NCI-H2227 (cell line): ENCODE data around the gene TRMT2A.
"Not testable (repeated sequence)": the region's sequence is repeated elsewhere in the genome, so short reads cannot be mapped to it uniquely, and the experiment has no call there.

ENCODE experiments used
- DNase-seq: peaks from one replicate; lab custom pipeline; 2025; ENCODE audit not compliant: unreplicated experiment; lab: John Stamatoyannopoulos, UW

The TRMT2A gene

DNA sequence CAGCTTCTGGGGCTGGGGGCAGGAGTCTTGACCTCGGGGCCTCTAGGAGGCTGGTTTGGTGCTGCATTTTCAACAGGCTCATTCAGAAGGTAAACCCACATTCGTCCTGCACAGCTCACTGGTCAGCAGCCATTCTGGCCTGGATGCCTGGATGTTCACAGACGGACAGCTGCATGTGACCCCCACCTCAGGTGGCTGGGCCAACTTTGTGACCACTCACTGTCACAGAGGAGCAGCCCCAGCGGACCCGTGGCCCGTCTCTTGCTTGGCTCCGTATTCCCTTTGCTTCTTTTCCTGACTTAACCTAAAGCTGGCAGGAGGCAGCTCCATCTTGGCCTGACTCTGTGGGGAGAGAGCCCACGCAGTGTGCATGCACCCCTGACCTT is 28.8 kb downstream of the TRMT2A start:
- DNase-seq = no peak

DNA sequence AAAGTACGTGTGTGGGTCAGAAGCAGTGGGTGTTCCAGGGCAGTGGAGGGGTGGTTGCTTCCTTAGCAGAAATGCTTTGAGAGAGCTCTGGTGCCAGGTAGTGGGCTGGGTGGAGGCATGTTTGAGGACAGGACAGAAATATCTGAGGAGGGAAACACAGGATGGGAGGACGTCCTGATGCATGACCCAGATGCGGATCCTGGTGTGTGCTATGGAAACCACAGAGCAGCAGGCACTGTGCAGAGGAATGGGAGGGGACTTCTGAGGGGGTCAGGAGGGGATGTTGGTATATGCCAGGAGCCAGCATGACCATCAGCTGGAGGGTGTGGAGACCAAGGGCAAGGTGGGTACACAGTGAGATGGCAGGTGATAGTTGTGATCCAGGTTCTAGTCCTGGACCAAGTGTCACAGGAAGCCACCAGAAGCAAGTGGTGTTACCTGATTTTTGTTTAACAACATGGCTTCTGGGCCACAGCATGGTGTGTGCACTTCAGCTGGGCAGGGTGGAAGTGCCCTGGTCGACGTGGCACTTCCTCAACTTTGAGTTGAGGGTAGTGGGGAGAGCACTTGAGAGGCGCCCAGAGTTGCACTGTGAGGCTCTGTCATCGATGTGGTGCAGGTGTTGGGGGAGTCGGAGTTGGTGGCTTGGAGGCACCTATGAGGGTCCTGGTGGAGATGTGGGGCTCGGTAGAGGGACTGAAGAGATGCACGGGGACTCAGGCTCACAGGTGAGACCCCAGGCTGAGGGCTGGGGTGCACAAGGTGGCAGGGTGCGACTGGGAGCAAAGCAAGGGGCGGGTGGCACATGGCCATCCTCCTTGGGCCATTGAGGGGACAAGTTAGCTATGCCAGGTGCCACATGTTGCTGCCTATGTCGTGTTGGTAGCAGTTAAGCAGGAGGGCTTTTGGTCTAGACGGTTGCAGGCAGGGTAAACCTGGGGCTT is 29.4 kb downstream of the TRMT2A start:
- no peak for DNase-seq

DNA sequence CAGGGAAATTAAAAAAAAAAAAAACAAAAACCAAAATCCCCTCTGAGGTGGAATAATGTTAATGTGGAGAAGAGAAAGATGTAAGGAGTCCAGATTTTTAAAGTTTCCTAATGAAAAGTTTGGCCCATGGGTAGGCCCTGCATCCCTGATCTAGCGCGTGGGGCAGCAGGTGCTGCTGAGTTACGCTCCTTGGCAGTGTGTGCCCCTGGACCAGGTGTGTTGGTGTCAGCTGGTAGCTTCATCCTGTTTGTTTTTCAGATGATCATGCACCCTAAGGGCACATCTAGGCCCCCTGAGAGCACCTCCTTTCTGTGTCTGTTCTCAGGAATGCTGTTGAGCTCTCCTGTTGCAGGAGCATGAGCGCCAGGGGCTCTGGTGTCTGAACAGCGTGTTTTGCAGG is 30.3 kb downstream of the TRMT2A start:
- DNase-seq = no peak

- DNase-seq = no peak
These were observed 30.9 kb downstream of the TRMT2A start for GRCh38 chr22:20086101-20086599.

DNA sequence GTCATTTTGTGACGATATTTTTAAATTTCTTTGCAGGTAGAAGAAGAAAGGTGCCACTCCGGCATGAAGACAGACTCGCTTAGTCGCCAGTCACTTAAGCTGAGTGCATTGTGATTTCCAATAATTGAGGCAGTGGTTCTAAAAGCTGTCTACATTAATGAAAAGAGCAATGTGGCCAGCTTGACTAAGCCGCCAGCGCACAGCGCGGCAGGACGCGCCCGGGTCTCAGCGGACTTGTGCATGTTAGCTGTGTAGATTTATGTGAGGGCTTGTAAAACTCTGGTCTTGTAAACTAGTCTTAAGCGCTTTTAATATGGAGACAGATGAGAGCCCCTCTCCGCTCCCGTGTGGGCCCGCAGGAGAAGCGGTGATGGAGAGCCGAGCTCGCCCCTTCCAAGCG is 31.4 kb downstream of the TRMT2A start:
- DNase-seq = no peak

GRCh38 chr22:20084547-20085413 is 32.2 kb downstream of the TRMT2A start:
- DNase-seq = peak; percentile 13

GRCh38 chr22:20083891-20084546 is 33.0 kb downstream of the TRMT2A start:
- no peak for DNase-seq

GRCh38 chr22:20083157-20083890 is 33.7 kb downstream of the TRMT2A start:
- no peak for DNase-seq

DNA sequence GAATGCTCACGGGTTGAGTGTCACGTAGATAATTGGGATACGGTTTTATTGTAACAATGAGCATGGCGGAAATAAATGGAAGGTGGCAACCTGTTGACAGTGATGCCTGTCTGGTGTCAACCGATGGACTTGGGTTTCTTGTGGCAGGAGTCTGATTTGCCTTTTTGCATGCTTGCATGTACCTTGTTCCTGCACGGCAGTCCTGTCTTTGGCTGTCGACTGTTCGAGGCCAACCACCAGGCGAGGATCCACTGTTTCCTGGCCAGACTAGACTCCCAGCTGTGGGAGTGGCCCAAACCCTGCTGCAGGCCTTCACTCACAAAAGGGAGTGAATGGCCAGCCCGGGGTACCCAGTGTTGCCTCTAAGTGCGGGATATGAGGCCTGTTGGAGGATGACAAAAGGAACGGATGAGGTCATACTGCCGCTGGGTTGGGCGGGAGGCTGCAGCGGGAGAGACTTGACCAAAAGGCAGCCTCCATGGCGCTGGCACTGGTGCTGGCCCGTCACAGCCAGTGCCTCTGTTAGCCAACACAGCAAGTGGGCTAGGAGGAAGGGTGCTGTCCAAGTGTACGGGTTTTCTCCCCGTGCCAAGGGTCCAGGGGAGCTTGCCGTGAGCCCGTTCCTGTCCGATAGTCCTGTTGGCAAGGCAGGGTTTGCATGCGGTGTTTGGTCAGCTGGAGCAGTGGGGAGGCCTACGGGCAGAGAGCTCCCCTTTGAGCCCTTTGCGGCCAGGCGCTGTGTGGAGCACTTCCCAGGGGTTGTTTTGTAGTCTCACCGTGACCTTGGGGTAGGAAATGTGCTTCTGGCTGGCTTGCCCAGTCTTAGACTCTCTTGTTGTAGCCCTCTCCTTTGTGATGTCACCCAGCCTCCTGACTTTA is 36.0 kb downstream of the TRMT2A start:
- DNase-seq = peak; percentile 59

GRCh38 chr22:20080445-20080775 is 36.6 kb downstream of the TRMT2A start:
- DNase-seq = peak; percentile 87

GRCh38 chr22:20079745-20080444 is 37.1 kb downstream of the TRMT2A start, which contains the start of gene DGCR8:
Gene DGCR8, plus strand, starts transcription at chr22:20080241. Its CDS starts 5,723 bp downstream, at chr22:20085964.
- DNase-seq = peak; percentile 99

DNA sequence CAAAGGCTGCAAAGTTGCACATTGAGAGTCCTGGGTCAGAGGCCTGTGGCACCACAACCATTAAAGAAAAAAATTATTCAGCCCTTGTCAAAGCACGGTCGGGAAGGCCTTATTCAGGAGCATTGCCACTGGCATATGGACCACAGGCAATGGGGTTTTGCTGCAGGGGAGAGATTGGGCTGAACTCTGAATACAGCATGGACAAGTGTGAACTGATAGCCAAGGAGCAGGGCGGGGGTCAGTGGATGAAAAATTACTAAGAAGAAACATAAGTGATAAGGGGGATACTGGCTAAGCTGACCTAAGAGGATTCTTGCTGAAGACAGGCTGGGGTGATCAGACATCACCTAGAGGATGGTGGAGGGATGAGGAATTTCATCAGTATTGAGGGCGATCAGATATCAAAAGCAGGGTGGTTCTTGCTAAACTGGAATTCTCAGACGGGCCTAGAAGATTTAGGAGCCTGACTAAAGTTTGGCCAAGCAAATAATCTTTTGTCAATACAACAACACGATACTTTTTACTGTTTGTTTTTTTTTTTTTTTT is 40.3 kb downstream of the TRMT2A start:
- no peak for DNase-seq

GRCh38 chr22:20071524-20071972 is 45.5 kb downstream of the TRMT2A start:
- DNase-seq = no peak

GRCh38 chr22:20069331-20070042 is 47.5 kb downstream of the TRMT2A start:
- DNase-seq = no peak

DNA sequence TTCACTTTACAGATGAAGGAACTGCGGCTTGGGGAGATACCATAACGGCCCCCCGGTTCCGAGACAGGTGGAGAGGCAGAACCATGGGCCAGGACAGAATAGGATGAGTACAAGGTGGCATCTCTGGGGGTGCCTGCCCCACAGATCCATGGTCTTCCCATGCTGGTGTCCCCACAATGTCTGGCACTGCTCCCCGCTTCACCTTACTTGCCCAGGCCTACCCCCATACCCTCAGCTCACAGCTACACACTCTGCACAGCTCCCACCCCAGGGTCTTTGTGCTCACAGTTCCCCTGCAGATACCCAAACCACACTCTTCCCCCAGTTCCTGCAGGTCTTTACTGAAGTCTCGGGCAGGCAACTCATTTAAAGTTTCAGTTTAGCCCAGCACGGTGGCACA is 48.4 kb downstream of the TRMT2A start:
- DNase-seq = no peak

GRCh38 chr22:20067384-20067682 is 49.7 kb downstream of the TRMT2A start:
- not testable (repeated sequence) for DNase-seq

GRCh38 chr22:20066617-20067383 is 50.2 kb downstream of the TRMT2A start:
- DNase-seq = no peak
